Bronchial epithelial cell (primary cell): Measurements from ENCODE around the gene CMTM3. TPM values are rescaled to one million over a fixed set of nuclear protein-coding genes. Genes with fewer than 3 reads are reported as not detected.

Source experiments
- DNase-seq: peaks from one replicate; pipeline ENCODE4 v3.0.0-alpha.2; 2010; ENCODE audit warnings: low read depth
- FAIRE-seq: peaks from 2 replicates; lab custom pipeline; 2011; peaks lifted over from hg19 to GRCh38; lab: Jason Lieb, UNC
- H3K27me3 ChIP-seq: 2 replicates; pipeline ENCODE4 v1.5.1; 2011; ENCODE audit warnings: low read length; ENCODE audit not compliant: control insufficient read depth, insufficient read depth
- H3K36me3 ChIP-seq: 2 replicates; pipeline ENCODE4 v1.5.1; 2011; ENCODE audit warnings: low read length; ENCODE audit not compliant: control insufficient read depth, insufficient read depth
- H3K4me3 ChIP-seq: 2 replicates; pipeline ENCODE4 v1.5.1; 2011; ENCODE audit warnings: mild to moderate bottlenecking, low read depth, low read length, control low read depth
- CTCF ChIP-seq: IDR thresholded peaks from 2 replicates; pipeline ENCODE4 v1.5.1; 2011; ENCODE audit warnings: mild to moderate bottlenecking, moderate library complexity, low read length, control low read depth, inconsistent platforms; ENCODE audit not compliant: insufficient read depth, severe bottlenecking
- total RNA-seq: library from RNA; depleted of rRNA; stranded (reverse); fragments of >200 nt; gene quantifications from 2 replicates; pipeline ENCODE4 v1.2.1, GENCODE V29; 2014

Gene CMTM3
- total RNA-seq, 1 donor from 2014 or later: 1.1 TPM

- DNase-seq: no peak
- no peak for TF ChIP-seq CTCF
- FAIRE-seq: no peak
- Histone ChIP-seq H3K36me3 (peaks cover 9% of the 10 kb centered on the region), H3K4me3 (no peak overlapping the region), H3K27me3 (no peaks in the 10 kb centered on the region)
Measured at GRCh38 chr16:66634527-66635196, 30.2 kb downstream of the CMTM3 start.

DNA sequence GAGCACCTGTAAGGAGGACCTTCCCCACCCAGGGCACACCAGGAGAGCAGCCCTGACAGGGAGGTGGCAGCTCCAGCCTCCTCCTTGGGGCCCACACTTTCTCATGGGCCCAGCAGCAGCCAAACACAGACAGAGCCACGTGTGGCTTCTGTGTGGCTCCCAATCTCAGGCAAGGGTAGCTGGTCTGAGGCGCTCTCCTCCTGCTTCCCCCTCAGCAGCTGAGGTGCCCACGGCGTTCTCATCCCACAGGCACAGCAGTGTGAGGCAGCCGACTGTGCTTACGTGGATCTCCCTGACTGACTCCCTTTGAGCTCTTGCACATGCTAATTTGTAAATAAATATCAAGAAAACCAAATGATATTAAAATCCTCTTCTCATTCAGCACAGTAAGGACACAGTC, 30.9 kb downstream of the CMTM3 start:
- no peak for DNase-seq
- FAIRE-seq: no peak
- Histone ChIP-seq H3K27me3 (no peaks in the 10 kb centered on the region), H3K4me3 (no peak overlapping the region), H3K36me3 (peaks cover 9% of the 10 kb centered on the region)
- TF ChIP-seq CTCF: no peak

GRCh38 chr16:66636199-66636598, 31.7 kb downstream of the CMTM3 start:
- FAIRE-seq: no peak
- DNase-seq: no peak
- H3K36me3 ChIP-seq: peaks cover 9% of the 10 kb centered on the region
- H3K27me3 ChIP-seq: no peaks in the 10 kb centered on the region
- TF ChIP-seq CTCF: no peak
- H3K4me3 ChIP-seq: no peak overlapping the region

GRCh38 chr16:66637806-66638205, 33.3 kb downstream of the CMTM3 start:
- DNase-seq (no peak), FAIRE-seq (no peak)
- no peak for TF ChIP-seq CTCF
- H3K27me3 ChIP-seq: no peaks in the 10 kb centered on the region
- H3K36me3 ChIP-seq: peaks cover 9% of the 10 kb centered on the region
- no peak overlapping the region for H3K4me3 ChIP-seq

DNA sequence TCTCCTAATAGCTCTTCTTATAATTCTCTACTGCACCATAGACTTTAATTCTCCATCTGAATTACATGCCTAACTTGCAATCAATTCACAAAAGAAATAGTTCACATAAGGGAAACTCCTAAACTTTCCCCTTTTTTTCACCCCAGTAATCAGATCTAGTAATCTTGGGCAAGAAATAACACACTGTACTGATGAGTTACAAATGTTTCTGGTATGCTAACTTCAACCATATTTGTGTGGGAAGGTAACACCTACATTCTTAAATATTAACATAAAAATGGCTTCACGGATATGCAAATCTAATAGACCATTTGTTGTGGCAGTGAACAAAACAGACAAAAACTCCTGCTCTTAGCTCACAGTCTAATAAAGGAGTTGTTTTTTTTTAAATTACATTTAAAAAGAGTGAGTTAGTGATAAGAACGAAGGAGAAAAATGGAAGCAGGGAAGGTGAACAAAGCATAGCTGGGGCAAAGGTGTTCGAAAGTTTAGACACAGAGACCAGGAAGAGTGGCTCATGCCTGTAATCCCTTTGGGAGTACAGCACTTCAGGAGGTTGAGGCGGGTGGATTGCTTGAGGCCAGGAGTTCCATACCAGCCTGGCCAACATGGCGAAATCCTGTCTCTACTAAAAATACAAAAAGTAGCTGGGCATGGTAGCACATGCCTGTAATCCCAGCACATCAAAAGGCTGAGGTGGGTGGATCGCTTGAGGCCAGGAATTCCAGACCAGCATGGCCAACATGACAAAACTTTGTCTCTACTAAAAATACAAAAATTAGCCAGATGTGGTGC, 34.8 kb downstream of the CMTM3 start:
- H3K36me3 ChIP-seq: peaks cover 7% of the 10 kb centered on the region
- no peak for FAIRE-seq
- no peaks in the 10 kb centered on the region for H3K27me3 ChIP-seq
- DNase-seq: peak; percentile 83
- no peak for TF ChIP-seq CTCF
- no peak overlapping the region for H3K4me3 ChIP-seq
